IMR-90 (cell line): ENCODE results near the gene TNNI3K. TPM values are rescaled to one million over a fixed set of nuclear protein-coding genes. Genes with fewer than 3 reads are reported as not detected.

Source experiments
- ATAC-seq: fragments of 200-7000 bp; cut with Tn5 transposase; 2 replicates; pipeline ENCODE4 v1.9.1; 2020; ENCODE audit warnings: low read depth, mild to moderate bottlenecking, moderate library complexity
- BruUV-seq: library from RNA; stranded (reverse); fragments of 400-500 nt; replicated peaks from 2 replicates; lab custom pipeline; 2021; lab: Mats Ljungman, UMichigan
- CTCF ChIA-PET: fragments of 300-600 bp; formaldehyde crosslinking; extraction: SDS; loops from one replicate; lab custom pipeline; 2021; ENCODE audit warnings: antibody characterized with exemption; lab: Yijun Ruan, JAX
- POLR2A ChIA-PET: fragments of 300-600 bp; sonication (Branson Sonifier 250); formaldehyde crosslinking; loops from one replicate; lab custom pipeline; 2022; ENCODE audit warnings: antibody characterized with exemption; ENCODE audit not compliant: unreplicated experiment; lab: Charles Lee
- DNase-seq: peaks from one replicate; pipeline ENCODE4 v3.0.0; 2013
- H2AFZ ChIP-seq: replicated peaks from 2 replicates; pipeline ENCODE3; 2013; ENCODE audit warnings: low read length, mild to moderate bottlenecking; ENCODE audit not compliant: poor library complexity
- H2AK5ac ChIP-seq: 2 replicates; pipeline ENCODE4 v1.6.1; 2013; ENCODE audit warnings: low read depth, low read length, inconsistent platforms
- H2AK9ac ChIP-seq: replicated peaks from 2 replicates; pipeline ENCODE3; 2013; ENCODE audit warnings: mild to moderate bottlenecking, low read depth, low read length, moderate library complexity; ENCODE audit not compliant: poor library complexity
- H2BK120ac ChIP-seq: 2 replicates; pipeline ENCODE4 v1.6.1; 2013; ENCODE audit warnings: low read depth, low read length, inconsistent platforms
- H2BK15ac ChIP-seq: 3 replicates; pipeline ENCODE4 v1.6.1; 2013; ENCODE audit warnings: low read depth, low read length, inconsistent platforms
- H2BK20ac ChIP-seq: 2 replicates; pipeline ENCODE4 v1.6.1; 2013; ENCODE audit warnings: low read depth, mild to moderate bottlenecking, inconsistent platforms, low read length, moderate library complexity
- H2BK5ac ChIP-seq: 2 replicates; pipeline ENCODE4 v1.6.1; 2013; ENCODE audit warnings: mild to moderate bottlenecking, low read depth, low read length, inconsistent platforms; ENCODE audit not compliant: poor library complexity, severe bottlenecking
- H3K14ac ChIP-seq: replicated peaks from 2 replicates; pipeline ENCODE4 v1.6.1; 2013; ENCODE audit warnings: low read depth, low read length, inconsistent platforms
- H3K18ac ChIP-seq: 2 replicates; pipeline ENCODE4 v1.6.1; 2013; ENCODE audit warnings: low read depth, low read length, control low read depth
- H3K23ac ChIP-seq: 2 replicates; pipeline ENCODE4 v1.6.1; 2013; ENCODE audit warnings: low read depth, low read length, inconsistent platforms
- H3K27ac ChIP-seq: 2 replicates; pipeline ENCODE4 v1.5.1; 2013; ENCODE audit warnings: mild to moderate bottlenecking, control low read depth, low read length; ENCODE audit not compliant: insufficient read depth
- H3K27me3 ChIP-seq: 2 replicates; pipeline ENCODE4 v1.6.1; 2013; ENCODE audit warnings: low read length; ENCODE audit not compliant: control insufficient read depth, insufficient read depth
- H3K36me3 ChIP-seq: 2 replicates; pipeline ENCODE4 v1.6.1; 2013; ENCODE audit warnings: low read length, mixed read lengths; ENCODE audit not compliant: control insufficient read depth, insufficient read depth
- H3K4ac ChIP-seq: 2 replicates; pipeline ENCODE4 v1.6.1; 2013; ENCODE audit warnings: low read depth, low read length, inconsistent platforms
- H3K4me1 ChIP-seq: 2 replicates; pipeline ENCODE4 v1.6.1; 2013; ENCODE audit warnings: low read length, mixed read lengths; ENCODE audit not compliant: control insufficient read depth, insufficient read depth
- H3K4me2 ChIP-seq: 2 replicates; pipeline ENCODE4 v1.6.1; 2013; ENCODE audit warnings: low read depth, mild to moderate bottlenecking, control low read depth, low read length, moderate library complexity
- H3K4me3 ChIP-seq: 2 replicates; pipeline ENCODE4 v1.5.1; 2013; ENCODE audit warnings: low read depth, mild to moderate bottlenecking, control low read depth, low read length, moderate library complexity; ENCODE audit not compliant: insufficient read depth
- H3K56ac ChIP-seq: 2 replicates; pipeline ENCODE4 v1.6.1; 2013; ENCODE audit warnings: low read length, inconsistent platforms; ENCODE audit not compliant: insufficient read depth; ENCODE audit errors: extremely low read depth
- H3K79me1 ChIP-seq, 2 experiments: 2 replicates each; pipeline ENCODE4 v1.6.1; 2013; ENCODE audit warnings: low read length in 2 of 2, inconsistent platforms in 1 of 2, low read depth in 1 of 2
- H3K9ac ChIP-seq: 2 replicates; pipeline ENCODE4 v1.6.1; 2013; ENCODE audit warnings: low read depth, low read length, control low read depth
- H3K9me1 ChIP-seq: 2 replicates; pipeline ENCODE4 v1.6.1; 2013; ENCODE audit warnings: low read length, inconsistent platforms; ENCODE audit not compliant: insufficient read depth
- H3K9me3 ChIP-seq: 2 replicates; pipeline ENCODE4 v1.6.1; 2013; ENCODE audit warnings: low read length; ENCODE audit not compliant: control insufficient read depth, insufficient read depth
- H4K20me1 ChIP-seq: 2 replicates; pipeline ENCODE4 v1.6.1; 2013; ENCODE audit warnings: low read length, inconsistent platforms; ENCODE audit not compliant: insufficient read depth
- H4K5ac ChIP-seq: 2 replicates; pipeline ENCODE4 v1.6.1; 2013; ENCODE audit warnings: mild to moderate bottlenecking, low read depth, low read length, control low read depth
- H4K8ac ChIP-seq, 2 experiments: 2 replicates each; pipeline ENCODE4 v1.6.1; 2013; ENCODE audit warnings: low read depth in 2 of 2, low read length in 2 of 2, control low read depth in 1 of 2, inconsistent platforms in 1 of 2
- H4K91ac ChIP-seq: 2 replicates; pipeline ENCODE4 v1.6.1; 2013; ENCODE audit warnings: low read depth, low read length, inconsistent platforms; ENCODE audit not compliant: insufficient read depth
- BHLHE40 ChIP-seq: fragments of 150-350 bp; IDR thresholded peaks from 2 replicates; pipeline ENCODE4 v1.6.1; 2016; ENCODE audit warnings: mild to moderate bottlenecking, low read depth, low read length
- CEBPB ChIP-seq: IDR thresholded peaks from 2 replicates; pipeline ENCODE4 v1.6.1; 2012; ENCODE audit warnings: low read depth, low read length, improper control_type of control experiment
- CHD1 ChIP-seq: IDR thresholded peaks from 2 replicates; pipeline ENCODE4 v1.6.1; 2012; ENCODE audit warnings: low read depth, low read length, improper control_type of control experiment
- CTCF ChIP-seq: conservative IDR thresholded peaks from 2 replicates; pipeline ENCODE4 v1.5.1; 2012; ENCODE audit warnings: mild to moderate bottlenecking, low read depth, low read length, improper control_type of control experiment
- ELK1 ChIP-seq: fragments of 150-350 bp; IDR thresholded peaks from 2 replicates; pipeline ENCODE4 v1.6.1; 2016; ENCODE audit warnings: low read depth, mild to moderate bottlenecking, low read length, moderate library complexity, borderline replicate concordance
- FOS ChIP-seq: fragments of 150-350 bp; IDR thresholded peaks from 2 replicates; pipeline ENCODE4 v1.6.1; 2016; ENCODE audit warnings: low read depth, low read length
- MXI1 ChIP-seq: IDR thresholded peaks from 2 replicates; pipeline ENCODE4 v1.6.1; 2012; ENCODE audit warnings: low read depth, mild to moderate bottlenecking, low read length, moderate library complexity, borderline replicate concordance
- POLR2A ChIP-seq: IDR thresholded peaks from 2 replicates; pipeline ENCODE4 v1.6.1; 2012; ENCODE audit warnings: mild to moderate bottlenecking, low read depth, low read length
- RAD21 ChIP-seq: IDR thresholded peaks from 2 replicates; pipeline ENCODE4 v1.6.1; 2012; ENCODE audit warnings: low read length, improper control_type of control experiment
- RFX5 ChIP-seq: IDR thresholded peaks from 2 replicates; pipeline ENCODE4 v1.8.0; 2012; ENCODE audit warnings: low read depth, mild to moderate bottlenecking, low read length, moderate library complexity
- WGBS, 2 experiments: methylation state at CpG; one replicate each; pipeline versions ENCODE4 v1.1.5 to v1.1.7; 2013; ENCODE audit warnings: missing lambda C conversion rate in 2 of 2; ENCODE audit not compliant: insufficient read length in 1 of 2; ENCODE audit errors: extremely low coverage in 2 of 2; 5-methylcytosine and 5-hydroxymethylcytosine counted together
- dilution Hi-C: fragments of 300-500 bp; cut with HindIII; formaldehyde crosslinking; loops from one replicate; pipeline ENCODE4 v1.14.3; 2018; ENCODE audit warnings: low sequenced_read_pairs; ENCODE audit not compliant: unreplicated experiment
- in situ Hi-C: fragments of 300-500 bp; cut with MboI; formaldehyde crosslinking; loops from 3 replicates; pipeline ENCODE4 v1.14.3; 2019; ENCODE audit warnings: low sequenced_read_pairs, inconsistent platforms, mixed read lengths
- intact Hi-C: fragments of 100-400 bp; cut with micrococcal nuclease; formaldehyde crosslinking; loops from 2 replicates; pipeline ENCODE4 v1.10.0; 2022
- polyA plus RNA-seq, 3 experiments: library from polyadenylated mRNA; depleted of rRNA; stranded (reverse); fragments of >200 nt; gene quantifications; 2 replicates each; pipeline ENCODE4 v1.2.3, GENCODE V29; 2012; ENCODE audit warnings: low replicate concordance in 1 of 3
- total RNA-seq: library from RNA; depleted of rRNA; stranded (reverse); fragments of >200 nt; gene quantifications from 2 replicates; pipeline ENCODE4 v1.2.3, GENCODE V29; 2012

TNNI3K gene
- total and polyA plus RNA-seq, 2 of the 4 experiments (the other 2 are of a cell fraction) = 0.90 to 1.3 TPM

GRCh38 chr1:74592580-74593355, 357.6 kb downstream of the TNNI3K start:
- no peaks in the 10 kb centered on the region for H3K36me3 ChIP-seq
- no peak overlapping the region for H3K9ac ChIP-seq
- WGBS, 2 experiments = no CpG with 5 or more reads among the region's 5 CpGs
- no peak for DNase-seq
- ChIA-PET CTCF (no interaction called here), POLR2A (no interaction called here)
- no peaks in the 10 kb centered on the region for H3K9me3 ChIP-seq
- H3K4ac ChIP-seq = no peak overlapping the region
- TF ChIP-seq RFX5 = no peak
- TF ChIP-seq POLR2A = no peak
- TF ChIP-seq CTCF = no peak
- TF ChIP-seq CHD1 = no peak
- no peak for TF ChIP-seq MXI1
- TF ChIP-seq FOS = no peak
- TF ChIP-seq CEBPB = no peak
- no peak for TF ChIP-seq BHLHE40
- TF ChIP-seq ELK1 = no peak
- no peak for TF ChIP-seq RAD21
- BruUV-seq = no TSS peak
- H3K4me1 ChIP-seq = no peaks in the 10 kb centered on the region
- no peak overlapping the region for H3K23ac ChIP-seq
- H3K4me2 ChIP-seq = no peak overlapping the region
- no peaks in the 10 kb centered on the region for H3K27me3 ChIP-seq
- no peak overlapping the region for H2AK5ac ChIP-seq
- no peak overlapping the region for H3K4me3 ChIP-seq
- dilution Hi-C loops (no loop called here), intact Hi-C loops (no loop called here), in situ Hi-C loops (no loop called here)
- no peak overlapping the region for H2AK9ac ChIP-seq
- no peak overlapping the region for H3K27ac ChIP-seq
- no peak overlapping the region for H4K91ac ChIP-seq
- H4K20me1 ChIP-seq = no peaks in the 10 kb centered on the region
- H2BK20ac ChIP-seq = no peak overlapping the region
- H4K8ac ChIP-seq = no peak overlapping the region
- H3K14ac ChIP-seq = no peak overlapping the region
- no peak overlapping the region for H2AFZ ChIP-seq
- no peak overlapping the region for H4K5ac ChIP-seq
- no peak overlapping the region for H3K56ac ChIP-seq
- no peaks in the 10 kb centered on the region for H3K79me1 ChIP-seq
- no peak for ATAC-seq
- no peak overlapping the region for H2BK120ac ChIP-seq
- H3K18ac ChIP-seq = no peak overlapping the region
- no peak overlapping the region for H2BK5ac ChIP-seq
- no peak overlapping the region for H2BK15ac ChIP-seq
- no peaks in the 10 kb centered on the region for H3K9me1 ChIP-seq
